K562 (cell line): ENCODE results near the gene PIMREG. TPM values are rescaled to one million over a fixed set of nuclear protein-coding genes. Genes with fewer than 3 reads are reported as not detected.

Experiments
- CREM ChIP-seq: IDR thresholded peaks from 2 replicates; pipeline ENCODE4 v1.6.1; 2014; ENCODE audit warnings: antibody characterized with exemption, low read depth
- FIP1L1 ChIP-seq: fragments of 200-400 bp; formaldehyde crosslinking; IDR thresholded peaks from 2 replicates; pipeline ENCODE4 v1.6.1; 2018; ENCODE audit warnings: mild to moderate bottlenecking, low read depth, low read length; ENCODE audit not compliant: poor library complexity, severe bottlenecking
- GABPB1 ChIP-seq: sonication (generic); formaldehyde crosslinking; IDR thresholded peaks from 2 replicates; pipeline ENCODE4 v1.8.0; 2022; ENCODE audit warnings: mild to moderate bottlenecking, missing genetic modification reagents
- HNRNPK ChIP-seq: fragments of 200-400 bp; formaldehyde crosslinking; IDR thresholded peaks from one replicate; pipeline ENCODE4 v1.6.1; 2018; ENCODE audit warnings: mild to moderate bottlenecking, low read depth, low read length; ENCODE audit not compliant: poor library complexity, severe bottlenecking
- KDM2B ChIP-seq: fragments of 250-450 bp; sonication (Bioruptor Pico); IDR thresholded peaks from 2 replicates; pipeline ENCODE4 v1.8.0; 2021; ENCODE audit warnings: mild to moderate bottlenecking, moderate library complexity
- KLF10 ChIP-seq: fragments of 250-450 bp; sonication (Bioruptor Pico); IDR thresholded peaks from 2 replicates; pipeline ENCODE4 v1.6.1; 2021; ENCODE audit warnings: matching md5 sums
- MYC ChIP-seq, 2 experiments: fragments of 250-450 bp in 1 of 2; sonication (Bioruptor Pico) in 1 of 2; IDR thresholded peaks; 2 replicates each; pipeline versions ENCODE4 v1.5.1 to v1.6.1; 2012 to 2021; ENCODE audit warnings: low read depth in 2 of 2, borderline replicate concordance in 1 of 2, improper control_type of control experiment in 1 of 2, low read length in 1 of 2, mild to moderate bottlenecking in 1 of 2, moderate library complexity in 1 of 2
- SMAD2 ChIP-seq: fragments of 150-350 bp; IDR thresholded peaks from 2 replicates; pipeline ENCODE4 v1.6.1; 2014; ENCODE audit warnings: low read depth, mild to moderate bottlenecking, low read length
- SPI1 ChIP-seq: IDR thresholded peaks from 2 replicates; pipeline ENCODE4 v1.6.1; 2011; ENCODE audit warnings: low read depth, low read length, control low read depth, borderline replicate concordance
- TEAD1 ChIP-seq, 2 experiments: fragments of 450-650 bp in 1 of 2; sonication (generic) in 1 of 2; formaldehyde crosslinking; IDR thresholded peaks; 2 replicates each; pipeline versions ENCODE4 v1.4.0 to v1.8.0; 2020 to 2022; ENCODE audit warnings: mild to moderate bottlenecking in 2 of 2, missing genetic modification reagents in 1 of 2
- TEAD2 ChIP-seq: fragments of 450-650 bp; IDR thresholded peaks from 2 replicates; pipeline ENCODE4 v1.6.1; 2016; ENCODE audit warnings: missing genetic modification characterization, control low read depth, missing compliant biosample characterization
- TOE1 ChIP-seq, 2 experiments: fragments of 450-650 bp in 1 of 2; sonication (generic) in 1 of 2; formaldehyde crosslinking in 1 of 2; IDR thresholded peaks; 2 replicates each; pipeline versions ENCODE4 v1.7.1 to v1.8.0; 2016 to 2022; ENCODE audit warnings: borderline replicate concordance in 2 of 2, mild to moderate bottlenecking in 2 of 2, antibody characterized with exemption in 1 of 2, inconsistent platforms in 1 of 2, low read depth in 1 of 2, missing genetic modification reagents in 1 of 2, moderate library complexity in 1 of 2
- TRIM24 ChIP-seq, 2 experiments: fragments of 450-650 bp; IDR thresholded peaks; 2 replicates each; pipeline ENCODE4 v1.6.1; 2016
- ZFP30 ChIP-seq: fragments of 250-450 bp; sonication (Bioruptor Pico); IDR thresholded peaks from 2 replicates; pipeline ENCODE4 v1.8.0; 2022; ENCODE audit warnings: moderate library complexity, mild to moderate bottlenecking, inconsistent platforms, borderline replicate concordance
- ZFP91 ChIP-seq: sonication (generic); formaldehyde crosslinking; IDR thresholded peaks from 2 replicates; pipeline ENCODE4 v1.8.0; 2022; ENCODE audit warnings: mild to moderate bottlenecking, missing genetic modification reagents
- ZNF277 ChIP-seq: fragments of 250-450 bp; sonication (Bioruptor Pico); IDR thresholded peaks from 2 replicates; pipeline ENCODE4 v1.8.0; 2022; ENCODE audit warnings: inconsistent platforms, mild to moderate bottlenecking, moderate library complexity, borderline replicate concordance
- ZNF589 ChIP-seq: fragments of 200-800 bp; sonication (Bioruptor generic); IDR thresholded peaks from 2 replicates; pipeline ENCODE4 v1.6.1; 2016; ENCODE audit warnings: low read depth, missing genetic modification characterization, missing compliant biosample characterization
- ZNF644 ChIP-seq: fragments of 200-800 bp; sonication (Bioruptor generic); IDR thresholded peaks from 2 replicates; pipeline ENCODE4 v1.6.1; 2016; ENCODE audit warnings: low read depth, missing genetic modification characterization, missing compliant biosample characterization
- ZNF76 ChIP-seq: fragments of 250-450 bp; sonication (Bioruptor Pico); IDR thresholded peaks from 2 replicates; pipeline ENCODE4 v1.4.0; 2020; ENCODE audit warnings: mild to moderate bottlenecking, moderate library complexity, borderline replicate concordance
- polyA plus RNA-seq, 8 experiments: library from polyadenylated mRNA; depleted of rRNA in 4 of 8; stranded (reverse) in 5 of 8; unstranded in 3 of 8; fragments of >200 nt; fragmentation: Nextera tagmentation in 2 of 8; fragmentation: Illumina TruSeq in 1 of 8; extraction: Ambion mirVana in 2 of 8; extraction: Trizol in 1 of 8; gene quantifications; 2 replicates each; pipeline versions ENCODE4 v1.2.1 to v1.2.3, GENCODE V29; 2011 to 2014; ENCODE audit warnings: inconsistent platforms in 1 of 8, missing spikeins in 1 of 8
- total RNA-seq, 7 experiments: library from RNA; depleted of rRNA in 6 of 7; stranded (reverse); fragments of >200 nt in 6 of 7; fragmentation: Illumina TruSeq in 2 of 7; extraction: Trizol in 2 of 7; gene quantifications; 2 replicates each; pipeline versions ENCODE4 v1.2.1 to v1.2.3, GENCODE V29; 2011 to 2021; ENCODE audit warnings: low replicate concordance in 1 of 7
- TF ChIP-seq, protein P1 (sequence below): fragments of 250-450 bp; sonication (Bioruptor Pico); IDR thresholded peaks from 2 replicates; pipeline ENCODE4 v1.4.0; 2020; ENCODE audit warnings: mild to moderate bottlenecking, moderate library complexity

Gene PIMREG
- total and polyA plus RNA-seq, 9 of the 15 experiments (the other 6 are each of a cell fraction or from before 2014, with no cell fraction given), result 1.1 to 16.7 (median 9.4) TPM

GRCh38 chr17:6443692-6444570, at the start of gene PIMREG (continued):
- TF ChIP-seq, protein P1, sequence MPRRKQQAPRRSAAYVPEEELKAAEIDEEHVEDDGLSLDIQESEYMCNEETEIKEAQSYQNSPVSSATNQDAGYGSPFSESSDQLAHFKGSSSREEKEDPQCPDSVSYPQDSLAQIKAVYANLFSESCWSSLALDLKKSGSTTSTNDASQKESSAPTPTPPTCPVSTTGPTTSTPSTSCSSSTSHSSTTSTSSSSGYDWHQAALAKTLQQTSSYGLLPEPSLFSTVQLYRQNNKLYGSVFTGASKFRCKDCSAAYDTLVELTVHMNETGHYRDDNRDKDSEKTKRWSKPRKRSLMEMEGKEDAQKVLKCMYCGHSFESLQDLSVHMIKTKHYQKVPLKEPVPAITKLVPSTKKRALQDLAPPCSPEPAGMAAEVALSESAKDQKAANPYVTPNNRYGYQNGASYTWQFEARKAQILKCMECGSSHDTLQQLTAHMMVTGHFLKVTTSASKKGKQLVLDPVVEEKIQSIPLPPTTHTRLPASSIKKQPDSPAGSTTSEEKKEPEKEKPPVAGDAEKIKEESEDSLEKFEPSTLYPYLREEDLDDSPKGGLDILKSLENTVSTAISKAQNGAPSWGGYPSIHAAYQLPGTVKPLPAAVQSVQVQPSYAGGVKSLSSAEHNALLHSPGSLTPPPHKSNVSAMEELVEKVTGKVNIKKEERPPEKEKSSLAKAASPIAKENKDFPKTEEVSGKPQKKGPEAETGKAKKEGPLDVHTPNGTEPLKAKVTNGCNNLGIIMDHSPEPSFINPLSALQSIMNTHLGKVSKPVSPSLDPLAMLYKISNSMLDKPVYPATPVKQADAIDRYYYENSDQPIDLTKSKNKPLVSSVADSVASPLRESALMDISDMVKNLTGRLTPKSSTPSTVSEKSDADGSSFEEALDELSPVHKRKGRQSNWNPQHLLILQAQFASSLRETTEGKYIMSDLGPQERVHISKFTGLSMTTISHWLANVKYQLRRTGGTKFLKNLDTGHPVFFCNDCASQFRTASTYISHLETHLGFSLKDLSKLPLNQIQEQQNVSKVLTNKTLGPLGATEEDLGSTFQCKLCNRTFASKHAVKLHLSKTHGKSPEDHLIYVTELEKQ, result no peak
- TF ChIP-seq ZNF277 (CRISPR knock-in tag), result no peak
- no peak for TF ChIP-seq GABPB1
- TF ChIP-seq TEAD1 (CRISPR knock-in tag; IDR thresholded peaks at IDR 0.05), result no peak
- no peak for TF ChIP-seq TOE1 (IDR thresholded peaks at IDR 0.05; ENCODE audit: borderline replicate concordance)
- no peak for TF ChIP-seq TOE1 (CRISPR knock-in tag; IDR thresholded peaks at IDR 0.05; ENCODE audit: borderline replicate concordance, low read depth)
- 0 out of 4 replicates have a peak, but pooled peaks of 1 of the 2 experiments have one; percentile 17 for TF ChIP-seq TRIM24 (IDR thresholded peaks at IDR 0.05)
- TF ChIP-seq HNRNPK, result no peak
- no peak for TF ChIP-seq KLF10 (CRISPR knock-in tag)
- TF ChIP-seq ZFP30 (CRISPR knock-in tag), result no peak
- no peak for TF ChIP-seq ZNF644 (tag)
- TF ChIP-seq KDM2B (CRISPR knock-in tag), result no peak
- no peak for TF ChIP-seq SMAD2
- peak; percentile 88 for TF ChIP-seq MYC (IDR thresholded peaks at IDR 0.05; ENCODE audit: low read depth, low read length)
- no peak for TF ChIP-seq MYC (CRISPR knock-in tag; IDR thresholded peaks at IDR 0.05; ENCODE audit: borderline replicate concordance, low read depth)
- no peak for TF ChIP-seq ZNF589
- TF ChIP-seq FIP1L1, result peak; percentile 37
- TF ChIP-seq SPI1, result no peak
- peak; percentile 54 for TF ChIP-seq CREM
- no peak for TF ChIP-seq ZNF76 (CRISPR knock-in tag)
- no peak for TF ChIP-seq ZFP91 (CRISPR knock-in tag)
- TF ChIP-seq TEAD2 (tag), result no peak
